ENCODE results near the gene INHBC. TPM values are rescaled to one million over a fixed set of nuclear protein-coding genes. Genes with fewer than 3 reads are reported as not detected.

INHBC gene
- total RNA-seq, 3 donors from 2014 or later, result not detected

GRCh38 chr12:57469296-57470164, 34.9 kb downstream of the INHBC start:
- H3K4me1 ChIP-seq (ENCODE audit: low read depth), result peaks cover 11% of the 10 kb centered on the region
- DNase-seq, result no peak
- no peak for ATAC-seq
- no peaks in the 10 kb centered on the region for H3K36me3 ChIP-seq (ENCODE audit: low read depth)
- intact Hi-C loops (cut with DNase I, micrococcal nuclease), result no loop called here
- TF ChIP-seq CTCF (IDR thresholded peaks at IDR 0.05), result no peak
- no peaks in the 10 kb centered on the region for H3K9me3 ChIP-seq
- H3K4me3 ChIP-seq, result no peak overlapping the region

- H3K4me1 ChIP-seq (ENCODE audit: low read depth), result peaks cover 15% of the 10 kb centered on the region
- ATAC-seq (no peak), DNase-seq (no peak)
- H3K36me3 ChIP-seq (ENCODE audit: low read depth), result no peaks in the 10 kb centered on the region
- intact Hi-C loops (cut with DNase I, micrococcal nuclease), result no loop called here
- TF ChIP-seq CTCF (IDR thresholded peaks at IDR 0.05), result no peak
- H3K9me3 ChIP-seq, result no peaks in the 10 kb centered on the region
- H3K4me3 ChIP-seq, result no peak overlapping the region
Measured at GRCh38 chr12:57470286-57470969, 35.8 kb downstream of the INHBC start.

GRCh38 chr12:57470970-57471656, 36.5 kb downstream of the INHBC start:
- Histone ChIP-seq H3K36me3 (ENCODE audit: low read depth) (no peaks in the 10 kb centered on the region), H3K9me3 (no peaks in the 10 kb centered on the region), H3K4me3 (no peak overlapping the region), H3K4me1 (ENCODE audit: low read depth) (peaks cover 20% of the 10 kb centered on the region)
- no peak for TF ChIP-seq CTCF (IDR thresholded peaks at IDR 0.05)
- peak; percentile 60 for ATAC-seq
- DNase-seq, result peak in 2 of 3 donors; percentile 58 to 64
- intact Hi-C loops (cut with DNase I, micrococcal nuclease), result no loop called here

- Histone ChIP-seq H3K4me3 (no peak overlapping the region), H3K36me3 (ENCODE audit: low read depth) (no peaks in the 10 kb centered on the region), H3K4me1 (ENCODE audit: low read depth) (peaks cover 23% of the 10 kb centered on the region), H3K9me3 (no peaks in the 10 kb centered on the region)
- ATAC-seq (no peak), DNase-seq (no peak)
- no peak for TF ChIP-seq CTCF (IDR thresholded peaks at IDR 0.05)
- intact Hi-C loops (cut with DNase I, micrococcal nuclease), result no loop called here
Measured at GRCh38 chr12:57471661-57472060, 37.1 kb downstream of the INHBC start.

- TF ChIP-seq CTCF (IDR thresholded peaks at IDR 0.05), result no peak
- ATAC-seq, result no peak
- intact Hi-C loops (cut with DNase I, micrococcal nuclease), result no loop called here
- no peak for DNase-seq
- Histone ChIP-seq H3K9me3 (no peaks in the 10 kb centered on the region), H3K4me3 (no peak overlapping the region), H3K4me1 (ENCODE audit: low read depth) (peaks cover 23% of the 10 kb centered on the region), H3K36me3 (ENCODE audit: low read depth) (no peaks in the 10 kb centered on the region)
Measured at GRCh38 chr12:57472391-57472790, 37.8 kb downstream of the INHBC start.
